ENCODE results near the gene ZBTB44. TPM values are rescaled to one million over a fixed set of nuclear protein-coding genes. Genes with fewer than 3 reads are reported as not detected.
A peak's percentile ranks its signal among the peaks of the same experiment; 100 is the strongest.

ZBTB44 gene
- 17.7 and 18.7 TPM in 2 replicates for polyA plus RNA-seq (2011; rRNA removed)
- polyA minus RNA-seq (2011; rRNA and poly(A)+ RNA removed): 49.7 and 61.3 TPM in 2 replicates

GRCh38 chr11:130314750-130315285 lies at the start of gene ZBTB44:
TSS of gene ZBTB44 (minus strand) at chr11:130314917. CDS start at chr11:130261873, 53,044 bp downstream.
- POLR2A ChIA-PET: interaction anchor here (0.6 kb wide), 3 partner anchors 22 to 111 kb away, joined by 4 to 6 read pairs (median 5); no protein-coding TSS in a partner anchor
- Histone ChIP-seq H3K27me3 (ENCODE audit: control insufficient read depth, insufficient read depth, low read length) (no peaks in the 10 kb centered on the region), H3K27ac (ENCODE audit: low read depth, low read length) (no peak within 1 kb of the TSS), H3K9me3 (ENCODE audit: control insufficient read depth, insufficient read depth, low read length) (peaks cover 4% of the 10 kb centered on the region; the same call in 1 of the 2 replicates), H3K4me3 (ENCODE audit: low read depth, low read length) (peak within 1 kb of the TSS; percentile 82)
- CTCF ChIA-PET: interaction anchor here (0.7 to 1.0 kb wide), 2 partner anchors 99 to 104 kb away, joined by 4 to 5 read pairs; no protein-coding TSS in a partner anchor
- TF ChIP-seq CTCF (IDR thresholded peaks at IDR 0.05; ENCODE audit: low read depth, low read length): no peak
- peak; percentile 62 for DNase-seq (ENCODE audit: low read depth, low spot score)

- no peak for TF ChIP-seq CTCF (IDR thresholded peaks at IDR 0.05; ENCODE audit: low read depth, low read length)
- H3K27ac ChIP-seq (ENCODE audit: low read depth, low read length): no peak overlapping the region
- DNase-seq (ENCODE audit: low read depth, low spot score): no peak
- H3K4me3 ChIP-seq (ENCODE audit: low read depth, low read length): no peak overlapping the region
- ChIA-PET POLR2A (no interaction called here), CTCF (no interaction called here)
- peaks cover 20% of the 10 kb centered on the region for H3K27me3 ChIP-seq (ENCODE audit: control insufficient read depth, insufficient read depth, low read length)
- no peaks in the 10 kb centered on the region for H3K9me3 ChIP-seq (ENCODE audit: control insufficient read depth, insufficient read depth, low read length)
Measured at GRCh38 chr11:130359419-130359818, 44.7 kb upstream of the ZBTB44 start.

- Histone ChIP-seq H3K27ac (ENCODE audit: low read depth, low read length) (no peak overlapping the region), H3K4me3 (ENCODE audit: low read depth, low read length) (no peak overlapping the region), H3K27me3 (ENCODE audit: control insufficient read depth, insufficient read depth, low read length) (peaks cover 15% of the 10 kb centered on the region), H3K9me3 (ENCODE audit: control insufficient read depth, insufficient read depth, low read length) (no peaks in the 10 kb centered on the region)
- ChIA-PET CTCF (no interaction called here), POLR2A (no interaction called here)
- no peak for DNase-seq (ENCODE audit: low read depth, low spot score)
- no peak for TF ChIP-seq CTCF (IDR thresholded peaks at IDR 0.05; ENCODE audit: low read depth, low read length)
Measured at GRCh38 chr11:130358398-130358797, 43.7 kb upstream of the ZBTB44 start.

- no peak for DNase-seq (ENCODE audit: low read depth, low spot score)
- ChIA-PET POLR2A (no interaction called here), CTCF (interaction anchor here (0.7 to 1.0 kb wide), 2 partner anchors 17 to 85 kb away, joined by 3 read pairs; no protein-coding TSS in a partner anchor)
- TF ChIP-seq CTCF (IDR thresholded peaks at IDR 0.05; ENCODE audit: low read depth, low read length): no peak
- Histone ChIP-seq H3K4me3 (ENCODE audit: low read depth, low read length) (no peak overlapping the region), H3K27me3 (ENCODE audit: control insufficient read depth, insufficient read depth, low read length) (peaks cover 11% of the 10 kb centered on the region), H3K9me3 (ENCODE audit: control insufficient read depth, insufficient read depth, low read length) (no peaks in the 10 kb centered on the region; the same call in 1 of the 2 replicates), H3K27ac (ENCODE audit: low read depth, low read length) (no peak overlapping the region)
Measured at GRCh38 chr11:130347261-130347660, 32.5 kb upstream of the ZBTB44 start.

- Histone ChIP-seq H3K27ac (ENCODE audit: low read depth, low read length) (no peak overlapping the region), H3K27me3 (ENCODE audit: control insufficient read depth, insufficient read depth, low read length) (peaks cover 8% of the 10 kb centered on the region), H3K9me3 (ENCODE audit: control insufficient read depth, insufficient read depth, low read length) (no peaks in the 10 kb centered on the region; the same call in none of the 2 replicates), H3K4me3 (ENCODE audit: low read depth, low read length) (no peak overlapping the region)
- POLR2A ChIA-PET: interaction anchor here (0.5 kb wide), 1 partner anchor 20 kb away, joined by 3 read pairs; no protein-coding TSS in a partner anchor
- CTCF ChIA-PET: no interaction called here
- TF ChIP-seq CTCF (IDR thresholded peaks at IDR 0.05; ENCODE audit: low read depth, low read length): no peak
- DNase-seq (ENCODE audit: low read depth, low spot score): no peak
Measured at GRCh38 chr11:130344841-130345240, 30.1 kb upstream of the ZBTB44 start.

Measured in AG04450 (cell line).